SK-N-SH (cell line): ENCODE measurements around the gene INSRR. TPM values are rescaled to one million over a fixed set of nuclear protein-coding genes. Genes with fewer than 3 reads are reported as not detected.

ENCODE experiments used
- CTCF ChIA-PET: fragments of 300-600, 350-600 bp; formaldehyde crosslinking; extraction: SDS; loops from one replicate; lab custom pipeline; 2021; lab: Yijun Ruan, JAX
- POLR2A ChIA-PET: fragments of 350-600 bp; sonication (Branson Sonifier 250); formaldehyde crosslinking; extraction: SDS; loops from one replicate; lab custom pipeline; 2020; ENCODE audit warnings: antibody characterized with exemption, inconsistent platforms; lab: Yijun Ruan, JAX
- DNase-seq: peaks from one replicate; pipeline ENCODE4 v3.0.0; 2012
- H2AFZ ChIP-seq: fragments of 200-600 bp; sonication (generic); 2 replicates; pipeline ENCODE4 v1.8.1; 2016; ENCODE audit warnings: antibody characterized with exemption, mild to moderate bottlenecking, low read depth
- H3F3A ChIP-seq: fragments of 200-600 bp; sonication (generic); replicated peaks from 2 replicates; pipeline ENCODE3; 2016; ENCODE audit warnings: antibody characterized with exemption, mild to moderate bottlenecking; ENCODE audit not compliant: insufficient read depth
- H3K27ac ChIP-seq, 2 experiments: fragments of 200-500 bp in 1 of 2; fragments of 200-600 bp in 1 of 2; sonication (Bioruptor generic) in 1 of 2; sonication (generic), shearing (Covaris generic) in 1 of 2; 2 replicates each; pipeline versions ENCODE4 v1.5.1 to v1.6.1; 2014 to 2016; ENCODE audit warnings: low read depth in 2 of 2, inconsistent platforms in 1 of 2, low read length in 1 of 2, mild to moderate bottlenecking in 1 of 2, mixed read lengths in 1 of 2
- H3K27me3 ChIP-seq: fragments of 200-600 bp; sonication (generic), shearing (Covaris generic); 2 replicates; pipeline ENCODE4 v1.6.1; 2016; ENCODE audit warnings: mixed run types; ENCODE audit not compliant: insufficient read depth
- H3K36me3 ChIP-seq, 2 experiments: fragments of 200-500 bp in 1 of 2; fragments of 200-600 bp in 1 of 2; sonication (Bioruptor generic) in 1 of 2; sonication (generic) in 1 of 2; replicated peaks in 1 of 2; 2 replicates each; pipeline versions ENCODE3 to v1.5.1; 2014 to 2016; ENCODE audit warnings: low read length in 1 of 2, mild to moderate bottlenecking in 1 of 2; ENCODE audit not compliant: insufficient read depth in 2 of 2, control insufficient read depth in 1 of 2
- H3K4me1 ChIP-seq, 2 experiments: fragments of 200-500 bp in 1 of 2; fragments of 200-600 bp in 1 of 2; sonication (Bioruptor generic) in 1 of 2; sonication (generic), shearing (Covaris generic) in 1 of 2; 2 replicates each; pipeline versions ENCODE4 v1.5.1 to v1.6.1; 2014 to 2016; ENCODE audit warnings: low read depth in 1 of 2, low read length in 1 of 2, mixed run types in 1 of 2; ENCODE audit not compliant: insufficient read depth in 2 of 2, control insufficient read depth in 1 of 2
- H3K4me2 ChIP-seq: fragments of 200-600 bp; sonication (generic), shearing (Covaris generic); 2 replicates; pipeline ENCODE4 v1.6.1; 2017; ENCODE audit warnings: mixed run types
- H3K4me3 ChIP-seq, 2 experiments: fragments of 200-500 bp in 1 of 2; fragments of 200-600 bp in 1 of 2; sonication (Bioruptor generic) in 1 of 2; sonication (generic), shearing (Covaris generic) in 1 of 2; 2 replicates each; pipeline versions ENCODE4 v1.5.1 to v1.8.1; 2014 to 2016; ENCODE audit warnings: low read depth in 2 of 2, inconsistent platforms in 1 of 2, low read length in 1 of 2, mild to moderate bottlenecking in 1 of 2, mixed read lengths in 1 of 2, moderate library complexity in 1 of 2
- H3K79me2 ChIP-seq: fragments of 200-600 bp; sonication (generic); 2 replicates; pipeline ENCODE4 v1.8.1; 2017; ENCODE audit warnings: mild to moderate bottlenecking; ENCODE audit not compliant: insufficient read depth
- H3K9ac ChIP-seq: fragments of 200-600 bp; sonication (generic); 2 replicates; pipeline ENCODE4 v1.6.1; 2017; ENCODE audit warnings: mixed run types
- H3K9me2 ChIP-seq: fragments of 200-600 bp; sonication (generic); 2 replicates; pipeline ENCODE4 v1.6.1; 2017; ENCODE audit warnings: mixed run types
- H3K9me3 ChIP-seq: fragments of 200-600 bp; sonication (generic); 2 replicates; pipeline ENCODE4 v1.6.1; 2017; ENCODE audit warnings: mixed run types, mild to moderate bottlenecking, moderate library complexity
- H4K20me1 ChIP-seq: fragments of 200-600 bp; sonication (generic); 2 replicates; pipeline ENCODE4 v1.6.1; 2017; ENCODE audit warnings: mild to moderate bottlenecking, mixed run types; ENCODE audit not compliant: insufficient read depth
- EZH2phosphoT487 ChIP-seq: fragments of 200-600 bp; sonication (generic); IDR thresholded peaks from 2 replicates; pipeline ENCODE4 v1.6.1; 2017; ENCODE audit warnings: low read depth, mixed run types, mild to moderate bottlenecking, antibody characterized with exemption, moderate library complexity, borderline replicate concordance
- FOXJ3 ChIP-seq: sonication (generic); formaldehyde crosslinking; IDR thresholded peaks from 2 replicates; pipeline ENCODE4 v1.5.1; 2020; ENCODE audit warnings: mild to moderate bottlenecking, missing genetic modification reagents
- FOXM1 ChIP-seq: IDR thresholded peaks from 2 replicates; pipeline ENCODE4 v1.4.0; 2012; ENCODE audit warnings: low read depth, mild to moderate bottlenecking
- GATA2 ChIP-seq: sonication (generic); formaldehyde crosslinking; IDR thresholded peaks from 2 replicates; pipeline ENCODE4 v1.5.0; 2020; ENCODE audit warnings: mild to moderate bottlenecking, missing genetic modification reagents
- MEF2A ChIP-seq: IDR thresholded peaks from 2 replicates; pipeline ENCODE4 v1.4.0; 2012; ENCODE audit warnings: low read depth, borderline replicate concordance
- RAD21 ChIP-seq: IDR thresholded peaks from 2 replicates; pipeline ENCODE4 v1.6.1; 2012; ENCODE audit warnings: mild to moderate bottlenecking, low read length
- RCOR1 ChIP-seq: fragments of 150-350 bp; IDR thresholded peaks from 2 replicates; pipeline ENCODE4 v1.6.1; 2017; ENCODE audit warnings: antibody characterized with exemption, low read length
- RFX5 ChIP-seq: IDR thresholded peaks from 2 replicates; pipeline ENCODE4 v1.6.1; 2012; ENCODE audit warnings: mild to moderate bottlenecking, improper control_type of control experiment, low read length
- SMC3 ChIP-seq: IDR thresholded peaks from 2 replicates; pipeline ENCODE4 v1.6.1; 2012; ENCODE audit warnings: low read depth, low read length, improper control_type of control experiment
- YY1 ChIP-seq: IDR thresholded peaks from 2 replicates; pipeline ENCODE4 v1.4.0; 2012; ENCODE audit warnings: low read depth, mild to moderate bottlenecking
- WGBS: methylation state at CpG from one replicate; pipeline ENCODE4 v1.1.6; 2017; ENCODE audit warnings: low lambda C conversion rate; 5-methylcytosine and 5-hydroxymethylcytosine counted together
- polyA plus RNA-seq, 3 experiments: library from polyadenylated mRNA; depleted of rRNA; stranded (reverse); fragments of >200 nt; gene quantifications; 2 replicates each; pipeline ENCODE4 v1.2.3, GENCODE V29; 2012
- TF ChIP-seq, protein P1 (sequence below): fragments of 150-350 bp; IDR thresholded peaks from 2 replicates; pipeline ENCODE4 v1.6.1; 2016; ENCODE audit warnings: mild to moderate bottlenecking, low read depth, low read length
- TF ChIP-seq, protein P2 (sequence below): fragments of 200-600 bp; sonication (generic); IDR thresholded peaks from 2 replicates; pipeline ENCODE4 v1.6.1; 2017; ENCODE audit warnings: antibody characterized with exemption, mild to moderate bottlenecking, moderate library complexity

INSRR gene
- polyA plus RNA-seq, 1 of the 3 experiments (the other 2 are of a cell fraction), result 0.20 TPM

DNA sequence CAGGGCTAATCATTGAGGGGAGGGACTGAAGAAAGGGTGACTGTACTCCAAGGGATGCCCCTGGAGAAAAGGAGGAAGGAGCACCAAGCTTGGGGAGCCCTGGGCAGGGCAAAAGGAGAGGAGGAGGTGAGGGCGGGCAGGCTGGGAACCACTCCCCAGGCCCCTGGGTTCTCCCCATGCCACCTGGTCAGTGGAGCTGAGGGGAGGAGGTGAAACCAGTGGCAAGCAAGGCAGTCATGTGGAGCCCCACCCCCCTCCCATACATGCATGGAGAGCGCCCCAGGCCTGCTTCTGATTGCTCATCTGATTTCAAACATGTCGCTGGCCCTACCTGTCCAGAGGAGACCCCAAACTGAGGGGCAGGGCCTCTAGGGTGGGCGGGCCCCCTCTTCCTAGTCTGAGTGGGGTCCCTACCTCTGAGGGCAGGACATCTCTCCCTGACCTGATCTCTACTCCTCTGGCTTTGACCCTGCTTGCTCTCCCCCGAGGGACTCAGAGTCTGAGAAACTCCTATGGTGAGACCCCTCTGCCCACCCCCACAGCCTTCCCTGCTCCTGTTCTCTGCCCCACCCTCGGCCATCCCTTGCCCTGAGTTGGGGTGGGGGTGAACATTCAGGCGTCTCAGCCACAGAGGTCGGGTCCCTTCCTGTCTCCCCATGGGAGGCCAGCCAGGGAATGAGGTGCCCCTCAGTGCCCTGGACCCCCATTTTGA, 18.6 kb downstream of the INSRR start (continued):
- no peak for TF ChIP-seq YY1
- no peak for TF ChIP-seq FOXJ3 (CRISPR knock-in tag)
- TF ChIP-seq, protein P1, sequence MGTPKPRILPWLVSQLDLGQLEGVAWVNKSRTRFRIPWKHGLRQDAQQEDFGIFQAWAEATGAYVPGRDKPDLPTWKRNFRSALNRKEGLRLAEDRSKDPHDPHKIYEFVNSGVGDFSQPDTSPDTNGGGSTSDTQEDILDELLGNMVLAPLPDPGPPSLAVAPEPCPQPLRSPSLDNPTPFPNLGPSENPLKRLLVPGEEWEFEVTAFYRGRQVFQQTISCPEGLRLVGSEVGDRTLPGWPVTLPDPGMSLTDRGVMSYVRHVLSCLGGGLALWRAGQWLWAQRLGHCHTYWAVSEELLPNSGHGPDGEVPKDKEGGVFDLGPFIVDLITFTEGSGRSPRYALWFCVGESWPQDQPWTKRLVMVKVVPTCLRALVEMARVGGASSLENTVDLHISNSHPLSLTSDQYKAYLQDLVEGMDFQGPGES, result no peak
- TF ChIP-seq EZH2phosphoT487, result no peak
- no peak for TF ChIP-seq RFX5

DNA sequence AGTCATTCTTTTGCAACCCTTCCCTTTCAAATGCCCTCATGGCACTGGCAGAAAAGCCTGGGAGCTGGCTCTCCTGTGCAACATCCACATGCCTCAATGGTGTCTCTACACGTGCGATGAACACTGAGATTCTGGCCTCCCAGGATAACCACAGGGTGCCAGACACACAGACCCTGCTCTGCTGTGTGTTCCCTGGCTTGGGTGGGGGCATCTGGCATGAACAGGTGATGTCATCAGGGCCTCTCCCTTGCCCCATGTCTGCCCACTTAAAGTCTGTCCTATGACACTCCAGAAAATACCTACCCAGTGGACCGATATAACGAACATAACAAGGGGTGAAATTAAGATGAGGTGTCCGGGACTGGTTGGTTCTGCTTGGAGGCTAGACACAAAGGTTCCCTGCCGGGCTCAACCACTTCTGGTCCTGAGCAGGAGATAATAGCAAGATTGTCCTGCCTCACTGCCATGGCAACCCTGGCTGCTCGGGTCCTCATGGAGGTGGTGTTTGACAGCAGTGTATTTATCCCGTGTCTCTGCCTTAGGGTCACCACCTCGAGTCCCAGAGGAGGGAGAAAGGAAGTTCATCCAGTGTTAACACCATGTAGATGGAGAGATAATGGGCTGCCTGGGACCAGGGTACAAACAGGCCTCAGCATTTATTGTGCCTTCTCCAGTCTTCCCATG, 19.3 kb downstream of the INSRR start:
- ChIA-PET POLR2A (interaction anchor here (0.6 to 5.8 kb wide), 11 partner anchors 9 to 53 kb away, joined by 3 to 38 read pairs (median 4); partner anchors contain the start of genes INSRR and NTRK1), CTCF (interaction anchor here (0.8 to 12.8 kb wide), 30 partner anchors 10 to 164 kb away, joined by 3 to 476 read pairs (median 8); partner anchors contain the start of genes INSRR, NTRK1 and PEAR1)
- Histone ChIP-seq H3K9me3 (no peaks in the 10 kb centered on the region), H3K4me3 (no peak overlapping the region), H3K27me3 (peaks cover 8% of the 10 kb centered on the region; the same call in 1 of the 2 replicates), H4K20me1 (no peaks in the 10 kb centered on the region), H3K36me3 (no peaks in the 10 kb centered on the region), H3K79me2 (no peaks in the 10 kb centered on the region), H3K27ac (peak overlapping the region in 1 of 2 experiments; percentile 43; a peak in 2 of 4 replicates), H3K9me2 (no peaks in the 10 kb centered on the region), H3F3A (no peaks in the 10 kb centered on the region), H3K4me1 (peaks cover 0 to 50% of the 10 kb centered on the region in 2 experiments; a peak in 2 of 4 replicates), H3K9ac (no peak overlapping the region), H2AFZ (no peak overlapping the region), H3K4me2 (no peak overlapping the region)
- WGBS, result 40% methylated on average over 9 of the region's 9 CpGs
- no peak for DNase-seq
- TF ChIP-seq GATA2 (CRISPR knock-in tag) (peak; percentile 57; the same call in 1 of the 2 replicates), RCOR1 (no peak)

DNA sequence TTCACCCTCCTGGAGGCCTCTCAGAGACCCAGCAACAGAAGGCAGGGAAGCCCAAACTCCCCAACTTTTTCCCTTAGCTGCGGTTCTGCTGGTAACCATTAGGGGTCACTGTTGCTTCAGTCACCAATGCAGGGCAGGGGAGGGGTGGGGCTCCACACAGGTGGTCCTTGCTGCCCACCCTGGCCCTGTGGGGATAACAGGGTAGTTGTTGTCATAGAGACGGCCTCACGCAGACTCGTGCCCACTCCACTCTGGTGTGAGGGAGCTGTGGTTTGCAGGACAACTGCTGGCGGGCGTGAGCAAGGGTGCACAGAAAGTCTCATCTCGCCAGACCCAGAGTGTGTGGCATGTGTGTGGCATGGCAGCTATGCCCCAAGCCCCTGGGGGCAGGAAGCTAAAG, 19.9 kb downstream of the INSRR start:
- Histone ChIP-seq H3K27me3 (peaks cover 9% of the 10 kb centered on the region; the same call in 1 of the 2 replicates), H3K27ac (peak overlapping the region in 1 of 2 experiments; percentile 43; a peak in 2 of 4 replicates), H3K4me1 (peaks cover 0 to 54% of the 10 kb centered on the region in 2 experiments; a peak in 2 of 4 replicates), H3K9ac (no peak overlapping the region), H3K9me3 (no peaks in the 10 kb centered on the region), H2AFZ (no peak overlapping the region), H3K36me3 (no peaks in the 10 kb centered on the region), H3K9me2 (no peaks in the 10 kb centered on the region), H3K79me2 (no peaks in the 10 kb centered on the region), H4K20me1 (no peaks in the 10 kb centered on the region), H3K4me2 (no peak overlapping the region), H3F3A (no peaks in the 10 kb centered on the region), H3K4me3 (no peak overlapping the region; a peak in 1 of 4 replicates)
- TF ChIP-seq RAD21 (peak; percentile 84), SMC3 (peak; percentile 78), MEF2A (no peak), FOXM1 (no peak)
- TF ChIP-seq, protein P2, sequence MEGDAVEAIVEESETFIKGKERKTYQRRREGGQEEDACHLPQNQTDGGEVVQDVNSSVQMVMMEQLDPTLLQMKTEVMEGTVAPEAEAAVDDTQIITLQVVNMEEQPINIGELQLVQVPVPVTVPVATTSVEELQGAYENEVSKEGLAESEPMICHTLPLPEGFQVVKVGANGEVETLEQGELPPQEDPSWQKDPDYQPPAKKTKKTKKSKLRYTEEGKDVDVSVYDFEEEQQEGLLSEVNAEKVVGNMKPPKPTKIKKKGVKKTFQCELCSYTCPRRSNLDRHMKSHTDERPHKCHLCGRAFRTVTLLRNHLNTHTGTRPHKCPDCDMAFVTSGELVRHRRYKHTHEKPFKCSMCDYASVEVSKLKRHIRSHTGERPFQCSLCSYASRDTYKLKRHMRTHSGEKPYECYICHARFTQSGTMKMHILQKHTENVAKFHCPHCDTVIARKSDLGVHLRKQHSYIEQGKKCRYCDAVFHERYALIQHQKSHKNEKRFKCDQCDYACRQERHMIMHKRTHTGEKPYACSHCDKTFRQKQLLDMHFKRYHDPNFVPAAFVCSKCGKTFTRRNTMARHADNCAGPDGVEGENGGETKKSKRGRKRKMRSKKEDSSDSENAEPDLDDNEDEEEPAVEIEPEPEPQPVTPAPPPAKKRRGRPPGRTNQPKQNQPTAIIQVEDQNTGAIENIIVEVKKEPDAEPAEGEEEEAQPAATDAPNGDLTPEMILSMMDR, result peak; percentile 94
- peak; percentile 81 for DNase-seq
- POLR2A ChIA-PET, result interaction anchor here (0.6 to 5.8 kb wide), 11 partner anchors 8 to 54 kb away, joined by 3 to 38 read pairs (median 4); partner anchors contain the start of genes INSRR and NTRK1
- CTCF ChIA-PET, result interaction anchor here (0.8 to 12.8 kb wide), 36 partner anchors 10 to 163 kb away, joined by 3 to 476 read pairs (median 8); partner anchors contain the start of genes INSRR, NTRK1, PEAR1 and PRCC
- WGBS, result 43% methylated on average over 7 of the region's 7 CpGs
